Smooth muscle cell (in vitro differentiated cells): Measurements from ENCODE around the gene CHST6. TPM values are rescaled to one million over a fixed set of nuclear protein-coding genes. Genes with fewer than 3 reads are reported as not detected.

Experiments used
- DNase-seq: peaks from one replicate; lab custom pipeline; 2025; ENCODE audit not compliant: unreplicated experiment; lab: John Stamatoyannopoulos, UW
- H2AFZ ChIP-seq: fragments of 200-600 bp; sonication (generic); 2 replicates; pipeline ENCODE4 v1.6.0; 2016; ENCODE audit warnings: antibody characterized with exemption, low read depth, mild to moderate bottlenecking
- H3F3A ChIP-seq: fragments of 200-600 bp; sonication (generic); 2 replicates; pipeline ENCODE4 v1.6.0; 2017; ENCODE audit warnings: antibody characterized with exemption, low read depth
- H3K27ac ChIP-seq: fragments of 200-600 bp; sonication (generic); 2 replicates; pipeline ENCODE4 v1.5.1; 2016; ENCODE audit warnings: low read depth, mild to moderate bottlenecking
- H3K27me3 ChIP-seq: fragments of 200-600 bp; sonication (generic); 2 replicates; pipeline ENCODE4 v1.6.1; 2016; ENCODE audit warnings: low read depth, mild to moderate bottlenecking
- H3K36me3 ChIP-seq: fragments of 200-600 bp; sonication (generic); 2 replicates; pipeline ENCODE4 v1.5.1; 2016; ENCODE audit warnings: low read depth
- H3K4me1 ChIP-seq: fragments of 200-600 bp; sonication (generic); 2 replicates; pipeline ENCODE4 v1.5.1; 2016; ENCODE audit warnings: low read depth
- H3K4me2 ChIP-seq: fragments of 200-600 bp; sonication (generic); 2 replicates; pipeline ENCODE4 v1.6.0; 2016; ENCODE audit warnings: mild to moderate bottlenecking
- H3K4me3 ChIP-seq: fragments of 200-600 bp; sonication (generic); 2 replicates; pipeline ENCODE4 v1.5.1; 2016; ENCODE audit warnings: mild to moderate bottlenecking
- H3K79me2 ChIP-seq: fragments of 200-600 bp; sonication (generic); 2 replicates; pipeline ENCODE4 v1.6.0; 2016; ENCODE audit warnings: low read depth, mild to moderate bottlenecking
- H3K9ac ChIP-seq: fragments of 200-600 bp; sonication (generic); 2 replicates; pipeline ENCODE4 v1.6.0; 2016; ENCODE audit warnings: low read depth
- H3K9me3 ChIP-seq: fragments of 200-600 bp; sonication (generic); replicated peaks from 2 replicates; pipeline ENCODE4 v1.5.1; 2016; ENCODE audit warnings: low read depth
- H4K20me1 ChIP-seq: fragments of 200-600 bp; sonication (generic); 2 replicates; pipeline ENCODE4 v1.6.0; 2016; ENCODE audit warnings: low read depth
- WGBS: methylation state at CpG from one replicate; pipeline ENCODE4 v1.1.7; 2016; ENCODE audit warnings: low lambda C conversion rate; 5-methylcytosine and 5-hydroxymethylcytosine counted together
- polyA plus RNA-seq: library from polyadenylated mRNA; unstranded; fragments of >200 nt; fragmentation: Nextera tagmentation; extraction: Ambion mirVana; gene quantifications from 2 replicates; pipeline ENCODE4 v1.2.1, GENCODE V29; 2016
- total RNA-seq: library from RNA; depleted of rRNA; stranded (reverse); fragments of >200 nt; gene quantifications from 2 replicates; pipeline ENCODE4 v1.2.3, GENCODE V29; 2014
- TF ChIP-seq, protein P1 (sequence below): fragments of 200-600 bp; sonication (generic); IDR thresholded peaks from 2 replicates; pipeline ENCODE4 v1.5.1; 2017; ENCODE audit warnings: borderline replicate concordance, mild to moderate bottlenecking, antibody characterized with exemption; ENCODE audit not compliant: insufficient read depth, poor library complexity, severe bottlenecking

The CHST6 gene
- total and polyA plus RNA-seq, 2 experiments from 2014 or later, result 2.0 to 2.6 TPM

- Histone ChIP-seq H3K27ac (no peak overlapping the region), H3F3A (no peaks in the 10 kb centered on the region), H3K36me3 (no peaks in the 10 kb centered on the region), H3K9me3 (no peaks in the 10 kb centered on the region), H3K79me2 (no peaks in the 10 kb centered on the region), H3K4me2 (no peak overlapping the region), H3K4me3 (no peak overlapping the region), H3K4me1 (no peaks in the 10 kb centered on the region), H2AFZ (no peak overlapping the region), H3K9ac (no peak overlapping the region), H4K20me1 (no peaks in the 10 kb centered on the region), H3K27me3 (no peaks in the 10 kb centered on the region)
- no peak for DNase-seq
- 90% methylated on average over 19 of the region's 19 CpGs for WGBS
- TF ChIP-seq, protein P1, sequence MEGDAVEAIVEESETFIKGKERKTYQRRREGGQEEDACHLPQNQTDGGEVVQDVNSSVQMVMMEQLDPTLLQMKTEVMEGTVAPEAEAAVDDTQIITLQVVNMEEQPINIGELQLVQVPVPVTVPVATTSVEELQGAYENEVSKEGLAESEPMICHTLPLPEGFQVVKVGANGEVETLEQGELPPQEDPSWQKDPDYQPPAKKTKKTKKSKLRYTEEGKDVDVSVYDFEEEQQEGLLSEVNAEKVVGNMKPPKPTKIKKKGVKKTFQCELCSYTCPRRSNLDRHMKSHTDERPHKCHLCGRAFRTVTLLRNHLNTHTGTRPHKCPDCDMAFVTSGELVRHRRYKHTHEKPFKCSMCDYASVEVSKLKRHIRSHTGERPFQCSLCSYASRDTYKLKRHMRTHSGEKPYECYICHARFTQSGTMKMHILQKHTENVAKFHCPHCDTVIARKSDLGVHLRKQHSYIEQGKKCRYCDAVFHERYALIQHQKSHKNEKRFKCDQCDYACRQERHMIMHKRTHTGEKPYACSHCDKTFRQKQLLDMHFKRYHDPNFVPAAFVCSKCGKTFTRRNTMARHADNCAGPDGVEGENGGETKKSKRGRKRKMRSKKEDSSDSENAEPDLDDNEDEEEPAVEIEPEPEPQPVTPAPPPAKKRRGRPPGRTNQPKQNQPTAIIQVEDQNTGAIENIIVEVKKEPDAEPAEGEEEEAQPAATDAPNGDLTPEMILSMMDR, result no peak
These were observed 39.4 kb upstream of the CHST6 start for GRCh38 chr16:75534560-75535205.

DNA sequence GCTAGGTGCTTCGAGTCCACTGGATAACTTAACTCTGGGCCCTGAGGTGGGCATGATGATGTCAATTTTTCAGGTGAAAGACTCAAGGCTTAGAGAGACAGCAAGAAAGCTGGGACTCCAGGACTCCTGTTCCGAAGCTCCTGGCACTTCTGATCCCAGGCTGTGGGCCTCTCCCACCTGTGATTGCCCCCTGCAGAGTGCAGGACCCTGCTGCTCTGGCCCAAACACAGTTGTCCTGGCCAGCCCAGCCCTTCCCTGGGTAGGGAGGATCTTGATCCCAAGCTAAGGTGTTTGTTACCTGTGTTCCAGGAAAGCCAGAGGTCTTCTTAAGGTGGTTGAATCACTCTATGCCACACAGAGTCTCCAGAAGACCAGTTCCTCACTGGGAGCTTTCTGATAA lies 37.5 kb upstream of the CHST6 start:
- H3K79me2 ChIP-seq, result no peaks in the 10 kb centered on the region
- no peaks in the 10 kb centered on the region for H3F3A ChIP-seq
- H3K4me1 ChIP-seq, result no peaks in the 10 kb centered on the region
- WGBS, result 91% methylated on average over 2 of the region's 2 CpGs
- H3K4me2 ChIP-seq, result no peak overlapping the region
- no peak overlapping the region for H3K4me3 ChIP-seq
- H4K20me1 ChIP-seq, result no peaks in the 10 kb centered on the region
- no peaks in the 10 kb centered on the region for H3K9me3 ChIP-seq
- TF ChIP-seq, protein P1, result no peak
- no peak for DNase-seq
- no peak overlapping the region for H3K27ac ChIP-seq
- no peaks in the 10 kb centered on the region for H3K27me3 ChIP-seq
- H3K9ac ChIP-seq, result no peak overlapping the region
- no peak overlapping the region for H2AFZ ChIP-seq
- no peaks in the 10 kb centered on the region for H3K36me3 ChIP-seq

GRCh38 chr16:75532142-75532765 lies 37.0 kb upstream of the CHST6 start:
- H3K27ac ChIP-seq, result no peak overlapping the region
- H3K4me3 ChIP-seq, result no peak overlapping the region
- no peak for DNase-seq
- H2AFZ ChIP-seq, result no peak overlapping the region
- 90% methylated on average over 8 of the region's 8 CpGs for WGBS
- H3K9me3 ChIP-seq, result no peaks in the 10 kb centered on the region
- no peaks in the 10 kb centered on the region for H3K79me2 ChIP-seq
- H3F3A ChIP-seq, result no peaks in the 10 kb centered on the region
- H4K20me1 ChIP-seq, result no peaks in the 10 kb centered on the region
- no peaks in the 10 kb centered on the region for H3K27me3 ChIP-seq
- H3K36me3 ChIP-seq, result no peaks in the 10 kb centered on the region
- H3K9ac ChIP-seq, result no peak overlapping the region
- TF ChIP-seq, protein P1, result no peak
- no peaks in the 10 kb centered on the region for H3K4me1 ChIP-seq
- H3K4me2 ChIP-seq, result no peak overlapping the region

GRCh38 chr16:75529959-75530358 lies 34.7 kb upstream of the CHST6 start:
- no peaks in the 10 kb centered on the region for H3F3A ChIP-seq
- H3K36me3 ChIP-seq, result no peaks in the 10 kb centered on the region
- no peak overlapping the region for H3K9ac ChIP-seq
- no peaks in the 10 kb centered on the region for H3K79me2 ChIP-seq
- H3K9me3 ChIP-seq, result no peaks in the 10 kb centered on the region
- TF ChIP-seq, protein P1, result no peak
- H3K27me3 ChIP-seq, result no peaks in the 10 kb centered on the region
- 96% methylated on average over 29 of the region's 29 CpGs for WGBS
- H3K4me3 ChIP-seq, result no peak overlapping the region
- H4K20me1 ChIP-seq, result no peaks in the 10 kb centered on the region
- no peaks in the 10 kb centered on the region for H3K4me1 ChIP-seq
- H3K27ac ChIP-seq, result no peak overlapping the region
- H2AFZ ChIP-seq, result no peak overlapping the region
- no peak for DNase-seq
- H3K4me2 ChIP-seq, result no peak overlapping the region
